GM23248 (cell line): ENCODE data around the gene TRMT13.

Source experiments
- EZH2 ChIP-seq: fragments of 200-600 bp; sonication (generic); IDR thresholded peaks from 2 replicates; pipeline ENCODE4 v1.6.1; 2018; ENCODE audit warnings: antibody characterized with exemption, mild to moderate bottlenecking; ENCODE audit not compliant: insufficient read depth, poor library complexity, severe bottlenecking
- EZH2phosphoT487 ChIP-seq: fragments of 200-600 bp; sonication (generic); IDR thresholded peaks from 2 replicates; pipeline ENCODE4 v1.6.1; 2018; ENCODE audit warnings: antibody characterized with exemption, moderate library complexity, mild to moderate bottlenecking, low read depth; ENCODE audit not compliant: insufficient read depth

DNA sequence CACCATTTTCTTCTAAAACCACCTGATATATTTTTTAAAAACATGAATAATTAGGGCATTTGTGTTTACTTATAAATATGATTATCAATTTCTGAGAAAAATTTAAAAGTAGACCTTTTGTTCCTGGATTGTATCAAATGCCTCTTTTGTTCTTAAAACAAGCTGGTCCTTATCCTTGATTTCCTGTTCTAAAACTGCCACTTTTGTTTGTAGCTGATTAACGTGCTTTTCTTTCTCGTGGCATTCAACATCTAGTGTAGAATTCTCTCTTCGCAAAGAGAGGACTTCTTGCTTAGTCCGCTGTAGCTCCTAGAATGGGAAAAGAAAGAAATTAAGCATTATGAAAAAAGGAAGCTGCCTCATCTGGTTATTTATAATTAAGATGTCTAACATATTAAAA is 25.3 kb upstream of the TRMT13 start:
- TF ChIP-seq EZH2 (no peak), EZH2phosphoT487 (no peak)
